H9 (cell line): ENCODE data around the gene PTGR1. TPM values are rescaled to one million over a fixed set of nuclear protein-coding genes. Genes with fewer than 3 reads are reported as not detected.

ENCODE experiments used
- DNase-seq: peaks from one replicate; pipeline ENCODE4 v3.0.0-alpha.2; 2017
- H2AFZ ChIP-seq: one replicate; pipeline ENCODE4 v1.6.1; 2013; ENCODE audit warnings: mild to moderate bottlenecking, low read length, control low read depth, moderate library complexity
- H2AK5ac ChIP-seq: 2 replicates; pipeline ENCODE4 v1.6.1; 2013; ENCODE audit warnings: low read length, control low read depth, mixed read lengths; ENCODE audit not compliant: insufficient read length
- H2BK120ac ChIP-seq: one replicate; pipeline ENCODE4 v1.6.1; 2013; ENCODE audit warnings: low read depth, mild to moderate bottlenecking, low read length, control low read depth, inconsistent platforms; ENCODE audit not compliant: poor library complexity, severe bottlenecking
- H2BK12ac ChIP-seq: 2 replicates; pipeline ENCODE4 v1.6.1; 2013; ENCODE audit warnings: low read length, control low read depth, mixed read lengths, low read depth; ENCODE audit not compliant: insufficient read length
- H2BK15ac ChIP-seq: 2 replicates; pipeline ENCODE4 v1.6.1; 2013; ENCODE audit warnings: low read depth, low read length, control low read depth
- H2BK20ac ChIP-seq: one replicate; pipeline ENCODE4 v1.6.1; 2013; ENCODE audit warnings: low read depth, mild to moderate bottlenecking, low read length, control low read depth, inconsistent platforms; ENCODE audit not compliant: poor library complexity, severe bottlenecking
- H2BK5ac ChIP-seq: 2 replicates; pipeline ENCODE4 v1.6.1; 2013; ENCODE audit warnings: low read length, control low read depth, mixed read lengths; ENCODE audit not compliant: insufficient read length
- H3K14ac ChIP-seq: 2 replicates; pipeline ENCODE4 v1.6.1; 2013; ENCODE audit warnings: low read length, control low read depth; ENCODE audit not compliant: insufficient read depth
- H3K18ac ChIP-seq: 2 replicates; pipeline ENCODE4 v1.6.1; 2013; ENCODE audit warnings: low read depth, mild to moderate bottlenecking, mixed read lengths, low read length, control low read depth; ENCODE audit not compliant: insufficient read length
- H3K23ac ChIP-seq: 2 replicates; pipeline ENCODE4 v1.6.1; 2013; ENCODE audit warnings: low read length, control low read depth, mixed read lengths, low read depth; ENCODE audit not compliant: insufficient read length
- H3K23me2 ChIP-seq: 2 replicates; pipeline ENCODE4 v1.6.1; 2013; ENCODE audit warnings: low read depth, mild to moderate bottlenecking, mixed read lengths, low read length, control low read depth; ENCODE audit not compliant: insufficient read length, poor library complexity, severe bottlenecking
- H3K27ac ChIP-seq: 2 replicates; pipeline ENCODE4 v1.5.1; 2013; ENCODE audit warnings: low read length, control low read depth, mixed read lengths, low read depth; ENCODE audit not compliant: insufficient read length
- H3K27me3 ChIP-seq: 2 replicates; pipeline ENCODE4 v1.6.1; 2013; ENCODE audit warnings: low read length, control low read depth, inconsistent platforms; ENCODE audit not compliant: insufficient read depth
- H3K4ac ChIP-seq: 2 replicates; pipeline ENCODE4 v1.6.1; 2013; ENCODE audit warnings: low read depth, mild to moderate bottlenecking, control low read depth, inconsistent platforms, low read length, moderate library complexity
- H3K4me1 ChIP-seq: 2 replicates; pipeline ENCODE4 v1.6.1; 2013; ENCODE audit warnings: low read length, control low read depth, inconsistent platforms; ENCODE audit not compliant: insufficient read depth
- H3K4me2 ChIP-seq: 2 replicates; pipeline ENCODE4 v1.6.1; 2013; ENCODE audit warnings: low read length, control low read depth, mixed read lengths; ENCODE audit not compliant: insufficient read length, insufficient read depth
- H3K56ac ChIP-seq: 2 replicates; pipeline ENCODE4 v1.6.1; 2013; ENCODE audit warnings: low read depth, mild to moderate bottlenecking, mixed read lengths, low read length, control low read depth; ENCODE audit not compliant: insufficient read length
- H3K79me1 ChIP-seq: 2 replicates; pipeline ENCODE4 v1.6.1; 2013; ENCODE audit warnings: low read depth, mild to moderate bottlenecking, moderate library complexity, low read length, control low read depth, inconsistent platforms; ENCODE audit not compliant: insufficient read depth, poor library complexity, severe bottlenecking
- H3K79me2 ChIP-seq: 2 replicates; pipeline ENCODE4 v1.6.1; 2013; ENCODE audit warnings: low read length, control low read depth, inconsistent platforms; ENCODE audit not compliant: insufficient read depth
- H3K9ac ChIP-seq: 2 replicates; pipeline ENCODE4 v1.6.1; 2013; ENCODE audit warnings: low read length, control low read depth, mixed read lengths; ENCODE audit not compliant: insufficient read length; ENCODE audit errors: extremely low read depth
- H3K9me3 ChIP-seq: one replicate; pipeline ENCODE4 v1.6.1; 2013; ENCODE audit warnings: low read depth, low read length, inconsistent platforms; ENCODE audit not compliant: control insufficient read depth
- H3T11ph ChIP-seq: one replicate; pipeline ENCODE4 v1.6.1; 2013; ENCODE audit warnings: mild to moderate bottlenecking, low read length, control low read depth, inconsistent platforms
- H4K20me1 ChIP-seq: one replicate; pipeline ENCODE4 v1.6.1; 2013; ENCODE audit not compliant: control insufficient read depth, insufficient read length, insufficient read depth
- H4K5ac ChIP-seq: 2 replicates; pipeline ENCODE4 v1.6.1; 2013; ENCODE audit warnings: low read depth, mild to moderate bottlenecking, mixed read lengths, low read length, control low read depth; ENCODE audit not compliant: insufficient read length
- H4K8ac ChIP-seq: replicated peaks from 2 replicates; pipeline ENCODE4 v1.6.1; 2013; ENCODE audit warnings: low read length, control low read depth, mixed read lengths, low read depth; ENCODE audit not compliant: insufficient read length
- H4K91ac ChIP-seq: 2 replicates; pipeline ENCODE4 v1.6.1; 2013; ENCODE audit warnings: low read depth, mild to moderate bottlenecking, moderate library complexity, mixed read lengths, low read length, control low read depth; ENCODE audit not compliant: insufficient read length
- H3K27ac Mint-ChIP-seq, 3 experiments: 2 replicates in 2 of 3; 3 replicates in 1 of 3; pipeline ENCODE4 v1.8.0; 2020 to 2021; ENCODE audit warnings: mixed read lengths in 3 of 3, mild to moderate bottlenecking in 1 of 3, moderate library complexity in 1 of 3
- H3K27me3 Mint-ChIP-seq: 2 replicates; pipeline ENCODE4 v1.8.0; 2021; ENCODE audit warnings: low read depth, mild to moderate bottlenecking, moderate library complexity, mixed read lengths
- H3K36me3 Mint-ChIP-seq, 3 experiments: 2 replicates in 2 of 3; 3 replicates in 1 of 3; pipeline ENCODE4 v1.8.0; 2020 to 2021; ENCODE audit warnings: low read depth in 3 of 3, mixed read lengths in 3 of 3; ENCODE audit not compliant: insufficient read depth in 1 of 3
- H3K4me1 Mint-ChIP-seq, 2 experiments: 2 replicates each; pipeline ENCODE4 v1.8.0; 2020; ENCODE audit warnings: mixed read lengths in 2 of 2
- H3K4me3 Mint-ChIP-seq, 2 experiments: 2 replicates in 1 of 2; 3 replicates in 1 of 2; pipeline ENCODE4 v1.8.0; 2020 to 2021; ENCODE audit warnings: mild to moderate bottlenecking in 2 of 2, mixed read lengths in 2 of 2, moderate library complexity in 1 of 2
- H3K9me3 Mint-ChIP-seq, 2 experiments: 2 replicates in 1 of 2; 3 replicates in 1 of 2; pipeline ENCODE4 v1.8.0; 2020; ENCODE audit warnings: mild to moderate bottlenecking in 2 of 2, mixed read lengths in 2 of 2, moderate library complexity in 1 of 2
- WGBS: extraction: QIAGEN DNeasy Blood & Tissue Kit; methylation state at CpG from one replicate; pipeline ENCODE4 v1.1.7; 2013; ENCODE audit warnings: missing lambda C conversion rate, low lambda C conversion rate, mixed read lengths; ENCODE audit not compliant: insufficient read length; ENCODE audit errors: extremely low coverage; 5-methylcytosine and 5-hydroxymethylcytosine counted together
- total RNA-seq: library from RNA; stranded (reverse); gene quantifications from 2 replicates; pipeline ENCODE4 v1.2.1, GENCODE V29; 2021
- TF ChIP-seq, protein P1 (sequence below): fragments of 200-600 bp; sonication (generic); conservative IDR thresholded peaks from 3 replicates; pipeline ENCODE4 v1.8.0; 2021; ENCODE audit warnings: antibody characterized with exemption, mild to moderate bottlenecking

Gene PTGR1
- total RNA-seq, 1 experiment from 2014 or later: 45.2 TPM

- Histone ChIP-seq H3K4me1 (no peaks in the 10 kb centered on the region; the same call in 1 of the 2 replicates), H3K79me1 (no peaks in the 10 kb centered on the region), H3T11ph (no peak overlapping the region), H3K23me2 (peaks cover 5% of the 10 kb centered on the region), H3K27me3 (peaks cover 3% of the 10 kb centered on the region; the same call in 1 of the 2 replicates), H3K79me2 (peaks cover 17% of the 10 kb centered on the region; the same call in 1 of the 2 replicates), H2AK5ac (no peak overlapping the region), H3K9me3 (no peaks in the 10 kb centered on the region), H2BK5ac (no peak overlapping the region), H3K56ac (no peak overlapping the region), H2BK15ac (no peak overlapping the region), H2AFZ (no peak overlapping the region), H4K91ac (no peak overlapping the region), H2BK120ac (no peak overlapping the region), H3K18ac (no peak overlapping the region), H4K8ac (no peak overlapping the region), H3K9ac (no peak overlapping the region), H4K20me1 (no peaks in the 10 kb centered on the region), H3K14ac (no peak overlapping the region), H4K5ac (no peak overlapping the region), H3K27ac (no peak overlapping the region), H3K4ac (no peak overlapping the region), H2BK20ac (no peak overlapping the region), H2BK12ac (no peak overlapping the region), H3K23ac (no peak overlapping the region), H3K4me2 (no peak overlapping the region)
- Mint-ChIP-seq H3K36me3 (peaks cover 0 to 5% (median under 1%) of the 10 kb centered on the region in 3 experiments; a peak in 3 of 7 replicates), H3K4me1 (peaks cover 28 to 31% of the 10 kb centered on the region in 2 experiments), H3K27ac (no peak overlapping the region), H3K4me3 (no peak overlapping the region), H3K27me3 (no peaks in the 10 kb centered on the region), H3K9me3 (no peaks in the 10 kb centered on the region; a peak in 1 of 5 replicates)
- WGBS: no CpG with 5 or more reads among the region's 7 CpGs
- TF ChIP-seq, protein P1, sequence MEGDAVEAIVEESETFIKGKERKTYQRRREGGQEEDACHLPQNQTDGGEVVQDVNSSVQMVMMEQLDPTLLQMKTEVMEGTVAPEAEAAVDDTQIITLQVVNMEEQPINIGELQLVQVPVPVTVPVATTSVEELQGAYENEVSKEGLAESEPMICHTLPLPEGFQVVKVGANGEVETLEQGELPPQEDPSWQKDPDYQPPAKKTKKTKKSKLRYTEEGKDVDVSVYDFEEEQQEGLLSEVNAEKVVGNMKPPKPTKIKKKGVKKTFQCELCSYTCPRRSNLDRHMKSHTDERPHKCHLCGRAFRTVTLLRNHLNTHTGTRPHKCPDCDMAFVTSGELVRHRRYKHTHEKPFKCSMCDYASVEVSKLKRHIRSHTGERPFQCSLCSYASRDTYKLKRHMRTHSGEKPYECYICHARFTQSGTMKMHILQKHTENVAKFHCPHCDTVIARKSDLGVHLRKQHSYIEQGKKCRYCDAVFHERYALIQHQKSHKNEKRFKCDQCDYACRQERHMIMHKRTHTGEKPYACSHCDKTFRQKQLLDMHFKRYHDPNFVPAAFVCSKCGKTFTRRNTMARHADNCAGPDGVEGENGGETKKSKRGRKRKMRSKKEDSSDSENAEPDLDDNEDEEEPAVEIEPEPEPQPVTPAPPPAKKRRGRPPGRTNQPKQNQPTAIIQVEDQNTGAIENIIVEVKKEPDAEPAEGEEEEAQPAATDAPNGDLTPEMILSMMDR: no peak
- no peak for DNase-seq
Observed at GRCh38 chr9:111628411-111628810, 29.0 kb upstream of the PTGR1 start.
